Activated CD4-positive, alpha-beta T cell treated with anti-CD3 and anti-CD28 coated beads, Interleukin-2, amount 50 U/mL, for 4 hours (primary cell): ENCODE results near the gene GGNBP2.

Experiments used
- DNase-seq, 2 experiments: peaks; one replicate each; pipeline ENCODE4 v3.0.0-alpha.2; 2020

The GGNBP2 gene

GRCh38 chr17:36524428-36524876, 20.3 kb upstream of the GGNBP2 start:
- DNase-seq: no peak

GRCh38 chr17:36525113-36525512, 19.6 kb upstream of the GGNBP2 start:
- DNase-seq: no peak

GRCh38 chr17:36525888-36526287, 18.8 kb upstream of the GGNBP2 start:
- DNase-seq: no peak

GRCh38 chr17:36527621-36528250, 17.0 kb upstream of the GGNBP2 start:
- DNase-seq: no peak

- DNase-seq: no peak
These were observed 15.6 kb upstream of the GGNBP2 start for GRCh38 chr17:36529121-36529520.

- no peak for DNase-seq
These were observed 12.2 kb upstream of the GGNBP2 start for GRCh38 chr17:36532435-36532975.

GRCh38 chr17:36533935-36534839, 10.5 kb upstream of the GGNBP2 start:
- peak; percentile 46 to 53 for DNase-seq

- DNase-seq: peak; percentile 79 to 81
These were observed 9.7 kb upstream of the GGNBP2 start, which contains the start of the genes MYO19 and PIGW for GRCh38 chr17:36534840-36535668. Gene MYO19 (minus strand): TSS chr17:36534868. CDS start chr17:36532538, 2,330 bp downstream. Gene PIGW (plus strand): TSS chr17:36534987. CDS start chr17:36537102, 2,115 bp downstream.

- DNase-seq: no peak
These were observed 9.0 kb upstream of the GGNBP2 start for GRCh38 chr17:36535669-36536081.

GRCh38 chr17:36540696-36541095, 4.0 kb upstream of the GGNBP2 start:
- DNase-seq: no peak

- DNase-seq: no peak
These were observed 2.0 kb upstream of the GGNBP2 start for GRCh38 chr17:36542755-36543154.

GRCh38 chr17:36544044-36544306, 744 bp upstream of the GGNBP2 start:
- no peak for DNase-seq

GRCh38 chr17:36545077-36545464, 352 bp downstream of the GGNBP2 start:
- no peak for DNase-seq

GRCh38 chr17:36545465-36546417, 1.0 kb downstream of the GGNBP2 start:
- DNase-seq: peak; percentile 96

GRCh38 chr17:36546418-36547093, 1.8 kb downstream of the GGNBP2 start:
- DNase-seq: no peak

GRCh38 chr17:36547776-36548175, 3.1 kb downstream of the GGNBP2 start:
- no peak for DNase-seq

- DNase-seq: no peak
These were observed 6.0 kb downstream of the GGNBP2 start for GRCh38 chr17:36550491-36551417.

- no peak for DNase-seq
These were observed 8.7 kb downstream of the GGNBP2 start for GRCh38 chr17:36553459-36553858.

GRCh38 chr17:36566081-36566480, 21.4 kb downstream of the GGNBP2 start:
- no peak for DNase-seq

GRCh38 chr17:36575028-36575427, 30.3 kb downstream of the GGNBP2 start:
- DNase-seq: no peak
